Measurements from ENCODE around the gene SLC9A3. TPM values are rescaled to one million over a fixed set of nuclear protein-coding genes. Genes with fewer than 3 reads are reported as not detected.
A peak's percentile ranks its signal among the peaks of the same experiment; 100 is the strongest.
"Not testable (repeated sequence)": the region's sequence is repeated elsewhere in the genome, so short reads cannot be mapped to it uniquely, and the experiment has no call there.

Gene SLC9A3
- total RNA-seq, 2 donors from 2014 or later = 0.21 to 1.1 TPM

DNA sequence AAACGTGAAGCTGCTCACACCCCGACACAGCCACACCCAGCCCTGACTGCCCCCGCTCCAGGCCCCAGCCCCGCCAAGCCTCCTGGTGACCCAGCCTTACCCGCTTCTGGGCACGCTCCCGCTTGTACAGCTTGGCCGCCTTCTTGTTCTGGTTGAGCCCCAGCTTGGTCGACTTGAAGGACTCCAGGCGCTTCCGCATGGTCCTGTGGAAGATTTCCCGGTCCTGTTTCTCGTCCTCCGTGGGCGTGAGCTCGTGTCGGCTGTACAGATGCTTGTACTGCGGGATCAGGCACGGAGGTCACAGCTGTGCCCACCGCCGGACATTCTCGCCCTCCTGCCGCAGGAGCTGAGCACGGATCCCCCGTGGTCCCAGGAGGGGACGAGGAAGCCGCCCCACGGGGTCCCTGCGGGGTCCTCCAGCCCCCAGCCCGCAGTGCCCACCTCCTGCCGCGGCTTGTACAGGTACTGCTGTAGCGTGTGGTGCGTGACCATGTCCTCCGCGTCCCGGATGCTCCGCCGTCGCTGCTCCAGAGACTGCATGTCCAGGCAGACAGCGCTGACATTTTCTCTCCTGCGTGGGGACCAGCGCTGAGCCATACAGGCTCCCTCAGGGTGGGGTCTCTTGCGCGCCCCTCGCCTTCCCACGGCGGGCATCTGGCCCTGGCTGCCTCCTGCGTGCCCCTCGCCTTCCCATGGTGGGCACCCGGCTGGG is 48.0 kb downstream of the SLC9A3 start:
- peaks cover 6 to 16% of the 10 kb centered on the region in 2 donors for H3K4me1 Mint-ChIP-seq (ENCODE audit: low read depth in 2 of 2)
- ATAC-seq (no peak), DNase-seq (ENCODE audit: low spot score) (no peak)
- no peaks in the 10 kb centered on the region for H3K36me3 Mint-ChIP-seq
- H3K4me3 Mint-ChIP-seq = no peak overlapping the region
- H3K27me3 Mint-ChIP-seq = peaks cover 0 to 16% of the 10 kb centered on the region in 2 donors
- no peaks in the 10 kb centered on the region for H3K9me3 Mint-ChIP-seq
- H3K27ac Mint-ChIP-seq = no peak overlapping the region

- Mint-ChIP-seq H3K4me3 (no peak overlapping the region), H3K27me3 (peaks cover 0 to 16% of the 10 kb centered on the region in 2 donors), H3K27ac (no peak overlapping the region), H3K9me3 (no peaks in the 10 kb centered on the region), H3K36me3 (no peaks in the 10 kb centered on the region), H3K4me1 (ENCODE audit: low read depth in 2 of 2) (peaks cover 6 to 16% of the 10 kb centered on the region in 2 donors)
- peak; percentile 56 for DNase-seq (ENCODE audit: low spot score)
- no peak for ATAC-seq
These were observed 48.5 kb downstream of the SLC9A3 start for GRCh38 chr5:475704-476101.

GRCh38 chr5:474840-475661 is 49.2 kb downstream of the SLC9A3 start:
- H3K27me3 Mint-ChIP-seq = peaks cover 0 to 16% of the 10 kb centered on the region in 2 donors
- ATAC-seq (no peak), DNase-seq (ENCODE audit: low spot score) (peak; percentile 56)
- peak overlapping the region; percentile 54 for H3K4me3 Mint-ChIP-seq
- no peaks in the 10 kb centered on the region for H3K9me3 Mint-ChIP-seq
- H3K36me3 Mint-ChIP-seq = no peaks in the 10 kb centered on the region
- H3K4me1 Mint-ChIP-seq (ENCODE audit: low read depth in 2 of 2) = peaks cover 6 to 16% of the 10 kb centered on the region in 2 donors
- H3K27ac Mint-ChIP-seq = no peak overlapping the region

GRCh38 chr5:474232-474839 is 49.9 kb downstream of the SLC9A3 start:
- H3K9me3 Mint-ChIP-seq; DNase-seq (ENCODE audit: low spot score); H3K27ac Mint-ChIP-seq; H3K36me3 Mint-ChIP-seq; ATAC-seq: not testable (repeated sequence)
- peak overlapping the region; percentile 82 for H3K4me3 Mint-ChIP-seq
- peaks cover 6 to 16% of the 10 kb centered on the region in 2 donors for H3K4me1 Mint-ChIP-seq (ENCODE audit: low read depth in 2 of 2)
- H3K27me3 Mint-ChIP-seq = peaks cover 0 to 16% of the 10 kb centered on the region in 2 donors

DNA sequence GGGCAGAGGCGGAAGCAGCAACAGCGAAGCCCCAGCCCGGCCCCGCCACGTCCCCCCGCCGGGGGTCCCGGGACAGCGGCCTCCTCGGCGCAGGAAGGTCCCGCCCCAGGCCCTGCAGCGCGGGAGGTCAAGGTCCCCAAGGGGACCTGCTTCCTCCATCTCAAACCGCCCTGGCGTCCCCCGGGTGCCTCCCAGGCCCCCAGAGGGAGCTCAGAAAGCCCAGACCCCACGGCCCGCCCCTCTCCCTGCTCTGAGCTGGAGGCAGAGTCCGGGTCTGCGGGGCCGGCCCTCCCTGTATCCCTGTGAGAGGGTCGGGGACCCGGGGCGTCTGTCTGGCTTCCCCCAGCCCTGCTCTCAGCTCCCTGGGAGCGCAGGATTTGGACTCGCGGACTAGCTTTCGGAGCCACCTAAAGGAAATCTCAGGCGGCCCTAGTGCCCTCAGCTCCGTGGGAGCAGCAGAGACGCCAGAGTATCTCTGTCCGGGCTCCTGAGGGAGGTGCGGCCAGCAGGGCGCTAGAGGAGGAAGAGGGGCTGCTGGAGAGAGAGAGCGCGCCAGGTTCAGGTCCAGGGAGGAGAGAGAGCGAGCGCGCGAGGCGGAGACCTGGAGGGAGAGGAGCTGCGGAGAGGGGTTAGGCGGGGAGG is 50.6 kb downstream of the SLC9A3 start:
- H3K4me3 Mint-ChIP-seq = peak overlapping the region; percentile 82
- no peaks in the 10 kb centered on the region for H3K36me3 Mint-ChIP-seq
- ATAC-seq (no peak), DNase-seq (ENCODE audit: low spot score) (no peak)
- H3K27me3 Mint-ChIP-seq = peaks cover 0 to 16% of the 10 kb centered on the region in 2 donors
- H3K27ac Mint-ChIP-seq = no peak overlapping the region
- H3K9me3 Mint-ChIP-seq = no peaks in the 10 kb centered on the region
- H3K4me1 Mint-ChIP-seq (ENCODE audit: low read depth in 2 of 2) = peaks cover 6 to 16% of the 10 kb centered on the region in 2 donors

GRCh38 chr5:472656-473550 is 51.3 kb downstream of the SLC9A3 start:
- peaks cover 6 to 16% of the 10 kb centered on the region in 2 donors for H3K4me1 Mint-ChIP-seq (ENCODE audit: low read depth in 2 of 2)
- no peaks in the 10 kb centered on the region for H3K36me3 Mint-ChIP-seq
- DNase-seq (ENCODE audit: low spot score) (peak; percentile 92), ATAC-seq (peak; percentile 90 to 93)
- H3K4me3 Mint-ChIP-seq = peak overlapping the region; percentile 60
- H3K9me3 Mint-ChIP-seq = no peaks in the 10 kb centered on the region
- peaks cover 0 to 16% of the 10 kb centered on the region in 2 donors for H3K27me3 Mint-ChIP-seq
- H3K27ac Mint-ChIP-seq = no peak overlapping the region

DNA sequence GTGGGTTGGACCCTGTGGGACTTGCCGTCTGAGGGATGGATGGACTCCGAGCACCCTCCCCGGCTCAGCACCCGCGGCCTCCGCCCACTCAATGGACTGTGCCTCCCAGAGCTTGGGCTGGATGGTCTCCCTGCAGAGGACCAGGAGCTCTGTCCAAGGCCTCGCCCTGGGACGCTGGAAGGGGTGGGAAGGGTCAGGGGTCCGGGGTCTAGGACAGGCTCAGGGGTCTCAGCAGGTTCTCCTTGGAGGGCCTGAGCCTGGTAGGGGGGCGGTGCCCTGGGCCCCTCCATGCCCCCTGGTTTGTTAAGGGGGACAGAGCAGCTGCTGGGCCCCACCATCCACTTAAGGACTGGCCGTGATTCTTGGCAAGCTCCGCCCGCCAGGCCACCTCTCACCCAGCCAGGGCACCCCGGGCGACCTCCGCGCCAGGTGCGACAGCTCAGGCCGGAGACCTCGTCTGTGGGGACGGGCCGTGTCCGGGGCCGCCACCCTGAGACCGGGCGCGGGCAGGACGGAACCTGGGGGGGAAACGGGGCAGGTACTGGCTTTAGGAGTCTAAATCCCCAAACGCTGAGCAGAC is 52.1 kb downstream of the SLC9A3 start:
- no peaks in the 10 kb centered on the region for H3K36me3 Mint-ChIP-seq
- no peaks in the 10 kb centered on the region for H3K9me3 Mint-ChIP-seq
- peak overlapping the region; percentile 80 for H3K4me3 Mint-ChIP-seq
- peaks cover 6 to 13% of the 10 kb centered on the region in 2 donors for H3K4me1 Mint-ChIP-seq (ENCODE audit: low read depth in 2 of 2)
- peaks cover 0 to 10% of the 10 kb centered on the region in 2 donors for H3K27me3 Mint-ChIP-seq
- DNase-seq (ENCODE audit: low spot score) = no peak
- peak; percentile 1 to 29 for ATAC-seq
- peak overlapping the region; percentile 42 to 60 for H3K27ac Mint-ChIP-seq

- peaks cover 0 to 8% of the 10 kb centered on the region in 2 donors for H3K27me3 Mint-ChIP-seq
- H3K4me3 Mint-ChIP-seq = peak overlapping the region; percentile 80
- ATAC-seq (no peak), DNase-seq (ENCODE audit: low spot score) (no peak)
- H3K4me1 Mint-ChIP-seq (ENCODE audit: low read depth in 2 of 2) = peaks cover 6 to 13% of the 10 kb centered on the region in 2 donors
- H3K36me3 Mint-ChIP-seq = no peaks in the 10 kb centered on the region
- H3K9me3 Mint-ChIP-seq = no peaks in the 10 kb centered on the region
- H3K27ac Mint-ChIP-seq = peak overlapping the region; percentile 42 to 60
These were observed 52.5 kb downstream of the SLC9A3 start for GRCh38 chr5:471750-472058.

DNA sequence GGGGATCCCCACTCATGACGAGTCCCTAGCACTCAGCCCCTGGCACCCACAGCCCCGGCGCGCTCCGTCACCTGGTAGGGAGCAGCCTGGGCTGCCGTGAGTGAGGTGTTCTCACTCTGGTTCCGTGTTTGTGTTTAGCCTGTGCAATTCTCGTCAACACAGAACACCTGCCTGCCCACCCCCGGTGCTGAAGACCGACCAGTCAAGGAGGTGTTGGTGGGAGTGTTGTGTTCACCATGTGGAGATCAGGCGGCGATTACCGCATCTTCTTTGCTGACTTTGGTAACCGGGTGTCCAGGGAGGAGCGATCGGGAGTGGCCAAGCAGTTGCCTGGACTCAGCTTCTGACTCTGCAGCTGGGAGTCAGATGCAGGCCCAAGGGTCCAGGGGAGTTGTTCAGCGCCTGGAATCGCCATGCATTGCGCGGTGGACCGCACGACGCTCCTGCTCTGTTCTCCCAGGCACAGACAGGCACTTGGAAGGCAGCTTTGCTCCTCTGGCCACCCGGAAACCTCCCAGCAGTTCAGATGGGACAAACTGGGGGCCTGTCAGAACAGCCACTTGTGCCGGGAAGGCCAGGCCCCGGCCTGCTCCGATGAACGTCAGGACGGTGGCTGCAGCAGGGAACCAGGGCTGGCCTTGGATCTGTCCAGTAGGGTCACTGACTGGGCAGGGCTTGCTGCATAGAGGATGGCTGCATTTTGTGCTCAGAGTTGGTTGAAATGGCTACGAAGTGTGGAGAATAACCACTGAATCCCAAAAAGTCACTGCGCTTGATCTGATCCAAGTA is 53.1 kb downstream of the SLC9A3 start:
- Mint-ChIP-seq H3K4me1 (ENCODE audit: low read depth in 2 of 2) (peaks cover 6 to 13% of the 10 kb centered on the region in 2 donors), H3K27me3 (peaks cover 0 to 7% of the 10 kb centered on the region in 2 donors), H3K27ac (peak overlapping the region; percentile 42 to 60), H3K9me3 (no peaks in the 10 kb centered on the region), H3K4me3 (peak overlapping the region; percentile 80), H3K36me3 (no peaks in the 10 kb centered on the region)
- DNase-seq (ENCODE audit: low spot score) (no peak), ATAC-seq (no peak)

GRCh38 chr5:469752-470483 is 54.3 kb downstream of the SLC9A3 start:
- no peak overlapping the region for H3K27ac Mint-ChIP-seq
- no peaks in the 10 kb centered on the region for H3K9me3 Mint-ChIP-seq
- H3K4me1 Mint-ChIP-seq (ENCODE audit: low read depth in 2 of 2) = peaks cover 6 to 13% of the 10 kb centered on the region in 2 donors
- H3K4me3 Mint-ChIP-seq = no peak overlapping the region
- DNase-seq (ENCODE audit: low spot score) (no peak), ATAC-seq (no peak)
- no peaks in the 10 kb centered on the region for H3K36me3 Mint-ChIP-seq
- peaks cover 0 to 2% of the 10 kb centered on the region in 2 donors for H3K27me3 Mint-ChIP-seq

DNA sequence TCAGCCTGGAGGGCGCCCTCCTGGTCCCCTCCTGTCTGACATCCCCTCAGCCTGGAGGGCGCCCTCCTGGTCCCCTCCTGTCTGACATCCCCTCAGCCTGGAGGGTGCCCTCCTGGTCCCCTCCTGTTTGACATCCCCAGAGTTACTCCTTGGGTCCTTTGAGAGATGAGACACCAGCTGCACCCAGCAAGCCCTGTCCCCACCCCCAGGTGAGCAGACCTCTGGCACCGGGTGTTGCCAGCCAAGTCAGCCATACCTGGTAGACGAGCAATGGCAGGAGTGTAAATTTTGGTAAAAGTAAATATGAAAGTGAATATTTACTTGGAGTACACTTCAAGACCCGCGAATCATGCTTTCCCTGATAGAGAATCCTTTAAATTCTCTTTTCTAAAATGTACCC is 55.8 kb downstream of the SLC9A3 start:
- Mint-ChIP-seq H3K9me3 (no peaks in the 10 kb centered on the region), H3K27ac (no peak overlapping the region), H3K36me3 (no peaks in the 10 kb centered on the region), H3K4me3 (no peak overlapping the region), H3K4me1 (ENCODE audit: low read depth in 2 of 2) (peaks cover 11 to 12% of the 10 kb centered on the region in 2 donors), H3K27me3 (no peaks in the 10 kb centered on the region)
- DNase-seq (ENCODE audit: low spot score) (no peak), ATAC-seq (no peak)

All from natural killer cell treated with Interleukin-12 subunit alpha and Interleukin-12 subunit beta and Interleukin-15 and Interleukin-18, amount 100 ng/mL, for 72 hours (primary cell).